KMS-11 (cell line): ENCODE data around the gene LPIN3.

Experiments used
- H2AFZ ChIP-seq: fragments of 200-600 bp; sonication (generic); 2 replicates; pipeline ENCODE4 v1.6.1; 2016; ENCODE audit warnings: antibody characterized with exemption, mixed run types, low read depth
- H3K27ac ChIP-seq: fragments of 200-600 bp; sonication (generic); 2 replicates; pipeline ENCODE4 v1.6.1; 2016; ENCODE audit warnings: mild to moderate bottlenecking, mixed run types
- H3K27me3 ChIP-seq: fragments of 200-600 bp; sonication (generic); 2 replicates; pipeline ENCODE4 v1.6.1; 2017; ENCODE audit warnings: mild to moderate bottlenecking, low read depth, mixed run types, moderate library complexity; ENCODE audit not compliant: insufficient read depth
- H3K36me3 ChIP-seq: fragments of 200-600 bp; sonication (generic); 2 replicates; pipeline ENCODE4 v1.6.1; 2017; ENCODE audit warnings: mild to moderate bottlenecking, mixed run types; ENCODE audit not compliant: insufficient read depth
- H3K4me1 ChIP-seq: fragments of 200-600 bp; sonication (generic); 2 replicates; pipeline ENCODE4 v1.6.1; 2016; ENCODE audit warnings: mild to moderate bottlenecking, low read depth, mixed run types; ENCODE audit not compliant: poor library complexity, severe bottlenecking
- H3K4me2 ChIP-seq: fragments of 200-600 bp; sonication (generic); 2 replicates; pipeline ENCODE4 v1.7.0; 2016; ENCODE audit warnings: mild to moderate bottlenecking, mixed run types
- H3K4me3 ChIP-seq: fragments of 200-600 bp; sonication (generic); IDR thresholded peaks from 2 replicates; pipeline ENCODE4 v1.6.1; 2017; ENCODE audit warnings: low read depth, low read length, mixed read lengths; ENCODE audit not compliant: insufficient read depth
- H3K79me2 ChIP-seq: fragments of 200-600 bp; sonication (generic); 2 replicates; pipeline ENCODE4 v1.6.1; 2016; ENCODE audit warnings: low read depth, mixed run types; ENCODE audit not compliant: insufficient read depth
- H3K9ac ChIP-seq: fragments of 200-600 bp; sonication (generic); 2 replicates; pipeline ENCODE4 v1.6.1; 2016; ENCODE audit warnings: mild to moderate bottlenecking, mixed run types
- H4K20me1 ChIP-seq: fragments of 200-600 bp; sonication (generic); 2 replicates; pipeline ENCODE4 v1.6.1; 2016; ENCODE audit warnings: mild to moderate bottlenecking, mixed run types; ENCODE audit not compliant: insufficient read depth
- CTCF ChIP-seq: fragments of 200-600 bp; sonication (generic); conservative IDR thresholded peaks from 2 replicates; pipeline ENCODE4 v1.6.1; 2017; ENCODE audit warnings: low read depth, mild to moderate bottlenecking, antibody characterized with exemption, low read length, moderate library complexity, mixed read lengths

Gene LPIN3

GRCh38 chr20:41349943-41350342, 9.3 kb downstream of the LPIN3 start:
- TF ChIP-seq CTCF: no peak
- Histone ChIP-seq H3K4me1 (no peaks in the 10 kb centered on the region), H3K9ac (no peak overlapping the region), H3K4me2 (no peak overlapping the region), H4K20me1 (no peaks in the 10 kb centered on the region), H2AFZ (no peak overlapping the region), H3K36me3 (no peaks in the 10 kb centered on the region), H3K4me3 (no peak overlapping the region), H3K79me2 (no peaks in the 10 kb centered on the region), H3K27me3 (no peaks in the 10 kb centered on the region), H3K27ac (no peak overlapping the region)

GRCh38 chr20:41350408-41350962, 9.9 kb downstream of the LPIN3 start:
- H2AFZ ChIP-seq: no peak overlapping the region
- H3K4me3 ChIP-seq: no peak overlapping the region
- H3K79me2 ChIP-seq: no peaks in the 10 kb centered on the region
- H3K4me2 ChIP-seq: no peak overlapping the region
- no peaks in the 10 kb centered on the region for H4K20me1 ChIP-seq
- no peaks in the 10 kb centered on the region for H3K36me3 ChIP-seq
- H3K27ac ChIP-seq: no peak overlapping the region
- no peaks in the 10 kb centered on the region for H3K27me3 ChIP-seq
- no peak overlapping the region for H3K9ac ChIP-seq
- no peak for TF ChIP-seq CTCF
- H3K4me1 ChIP-seq: no peaks in the 10 kb centered on the region

GRCh38 chr20:41352106-41352505, 11.5 kb downstream of the LPIN3 start:
- H3K79me2 ChIP-seq: no peaks in the 10 kb centered on the region
- TF ChIP-seq CTCF: no peak
- H3K4me1 ChIP-seq: no peaks in the 10 kb centered on the region
- H3K27ac ChIP-seq: no peak overlapping the region
- H3K9ac ChIP-seq: no peak overlapping the region
- H3K27me3 ChIP-seq: no peaks in the 10 kb centered on the region
- no peaks in the 10 kb centered on the region for H3K36me3 ChIP-seq
- no peak overlapping the region for H2AFZ ChIP-seq
- no peaks in the 10 kb centered on the region for H4K20me1 ChIP-seq
- H3K4me2 ChIP-seq: no peak overlapping the region
- no peak overlapping the region for H3K4me3 ChIP-seq

GRCh38 chr20:41352666-41353065, 12.0 kb downstream of the LPIN3 start:
- Histone ChIP-seq H3K4me2 (no peak overlapping the region), H2AFZ (no peak overlapping the region), H3K27me3 (no peaks in the 10 kb centered on the region), H3K4me3 (no peak overlapping the region), H3K4me1 (no peaks in the 10 kb centered on the region), H3K9ac (no peak overlapping the region), H3K36me3 (no peaks in the 10 kb centered on the region), H4K20me1 (no peaks in the 10 kb centered on the region), H3K27ac (no peak overlapping the region), H3K79me2 (no peaks in the 10 kb centered on the region)
- no peak for TF ChIP-seq CTCF
